GM19397 (cell line): ENCODE measurements around the gene ITPK1.

Experiments used
- ATAC-seq: cut with Tn5 transposase; IDR thresholded peaks from one replicate; pipeline ENCODE4 v1.9.1; 2021; ENCODE audit warnings: mild to moderate bottlenecking, moderate library complexity; ENCODE audit not compliant: unreplicated experiment

ITPK1 gene

DNA sequence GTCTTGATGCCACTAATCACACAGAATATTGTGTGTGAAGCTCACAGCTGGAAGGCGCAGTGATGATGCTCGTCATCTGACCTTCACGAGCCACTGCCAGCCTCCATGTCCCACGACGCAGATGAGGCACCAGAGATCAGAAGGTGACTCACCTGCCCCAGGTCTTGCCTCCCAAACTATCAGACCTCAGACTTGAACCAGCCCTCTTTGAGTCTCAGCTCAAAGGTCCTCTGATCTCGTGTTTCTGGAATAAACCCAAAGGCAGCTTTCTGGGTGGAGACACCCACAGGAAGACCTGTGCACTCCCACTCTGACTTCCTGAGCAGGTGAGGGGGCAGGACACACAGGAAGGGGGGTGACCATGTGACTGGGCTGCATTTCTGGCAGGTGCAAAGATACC, 212.4 kb downstream of the ITPK1 start:
- ATAC-seq = no peak

DNA sequence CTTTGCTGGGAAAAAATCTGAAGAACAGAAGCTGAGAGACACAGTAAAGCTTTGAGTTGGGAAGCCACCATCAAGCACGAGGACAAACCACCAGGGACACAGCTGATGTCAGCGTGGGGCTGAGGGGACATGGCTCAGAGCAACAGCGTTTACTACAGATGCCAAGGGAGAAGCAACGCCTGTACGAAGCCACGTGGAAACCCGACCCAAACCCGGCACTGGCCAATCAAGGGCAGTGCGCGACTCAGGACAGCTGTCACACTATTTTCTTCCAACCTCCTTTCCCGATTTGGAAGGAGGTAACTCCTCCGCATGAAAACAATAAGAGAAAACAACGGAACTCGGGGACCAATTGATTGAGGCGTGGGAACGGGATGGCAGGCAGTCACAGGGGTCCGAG, 213.0 kb downstream of the ITPK1 start:
- ATAC-seq = no peak

DNA sequence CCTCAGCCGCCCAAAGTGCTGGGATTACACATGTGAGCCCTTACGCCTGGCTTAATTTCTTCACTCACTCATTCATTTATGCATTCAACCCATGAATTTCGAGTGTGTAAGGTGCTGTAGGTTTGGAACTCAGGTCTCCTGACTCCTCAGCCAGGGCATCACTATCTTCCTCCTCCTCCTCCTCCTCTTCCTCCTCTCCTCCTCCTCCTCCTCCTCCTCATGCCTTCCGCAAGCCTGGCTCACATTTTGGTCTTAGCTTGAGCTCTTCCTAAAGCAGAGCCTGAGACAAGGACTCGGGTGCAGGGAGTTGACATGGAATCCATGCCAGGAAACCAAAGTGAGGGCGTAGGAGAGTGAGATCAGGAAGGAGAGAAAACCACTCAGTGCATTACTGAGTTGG, 213.5 kb downstream of the ITPK1 start:
- no peak for ATAC-seq

- no peak for ATAC-seq
Measured at GRCh38 chr14:92900660-92901059, 215.1 kb downstream of the ITPK1 start.

GRCh38 chr14:92898566-92899131, 217.1 kb downstream of the ITPK1 start:
- ATAC-seq = no peak

- ATAC-seq = no peak
Measured at GRCh38 chr14:92897922-92898565, 217.7 kb downstream of the ITPK1 start.

GRCh38 chr14:92895352-92895878, 220.3 kb downstream of the ITPK1 start:
- ATAC-seq = no peak

DNA sequence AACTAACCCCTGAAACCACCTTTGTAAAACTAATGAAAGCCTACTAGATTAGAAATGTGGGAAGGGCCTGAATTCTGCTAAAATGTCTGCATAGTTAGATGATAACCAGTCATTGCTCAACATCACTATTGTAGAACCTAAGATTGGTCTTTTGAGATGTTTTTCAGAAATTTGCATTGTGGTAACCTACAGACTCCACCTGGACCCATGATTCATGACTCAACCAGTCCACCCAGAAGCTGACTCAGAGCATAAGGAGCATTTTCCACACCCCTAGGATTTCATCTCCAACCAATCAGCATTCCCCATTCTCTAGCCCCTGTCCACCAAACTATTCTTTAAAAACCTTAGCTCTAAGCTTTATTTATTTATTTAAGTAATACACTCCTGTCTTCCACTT, 223.1 kb downstream of the ITPK1 start:
- ATAC-seq = no peak

- ATAC-seq = no peak
Measured at GRCh38 chr14:92890830-92891588, 224.7 kb downstream of the ITPK1 start.

- ATAC-seq = no peak
Measured at GRCh38 chr14:92888896-92889295, 226.8 kb downstream of the ITPK1 start.

- no peak for ATAC-seq
Measured at GRCh38 chr14:92887157-92887556, 228.6 kb downstream of the ITPK1 start.
